ENCODE results near the gene LBX1.

LBX1 gene

DNA sequence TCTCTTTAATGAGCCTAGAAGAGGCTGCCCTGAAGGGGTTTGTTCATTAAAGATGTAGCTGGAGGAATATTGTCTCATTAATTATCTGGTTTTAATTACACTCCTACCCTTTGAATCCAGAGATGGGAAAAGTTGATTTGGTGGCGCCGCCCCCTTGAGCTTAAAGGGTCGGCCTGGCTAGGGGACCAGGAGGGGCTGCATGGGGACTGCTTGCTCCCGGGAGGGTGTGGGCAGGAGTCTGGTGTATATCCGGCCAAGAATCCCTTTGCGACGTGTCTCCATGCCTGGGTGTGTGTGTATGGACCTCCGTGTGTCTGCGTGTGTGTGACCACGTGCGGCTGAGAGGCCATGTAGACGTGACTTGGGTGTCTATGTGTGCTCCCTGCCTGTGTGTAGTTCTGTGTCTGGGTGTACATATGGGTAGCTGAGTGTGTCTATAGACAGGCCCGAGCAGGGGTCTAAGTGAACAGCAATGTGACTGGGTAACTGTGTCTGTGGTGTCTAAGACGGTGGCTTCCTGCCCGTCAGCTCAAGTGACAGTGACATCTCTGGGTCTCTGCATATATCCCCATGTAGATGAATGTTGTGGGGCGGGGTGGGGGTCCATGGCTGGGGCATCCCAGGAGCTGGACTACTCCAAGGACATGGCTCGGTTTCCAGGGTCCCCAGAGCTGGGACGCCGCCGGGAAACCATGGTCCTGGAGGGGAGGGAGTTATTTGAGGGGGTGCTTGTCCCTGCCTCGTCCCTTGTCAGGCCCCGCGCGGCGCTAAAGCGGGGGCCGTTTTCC is 10.7 kb downstream of the LBX1 start:
- Histone ChIP-seq H2AFZ (ENCODE audit: low read depth, low read length) (no peak overlapping the region), H2BK15ac (ENCODE audit: low read depth, poor library complexity, severe bottlenecking) (no peak overlapping the region), H3K4me3 (ENCODE audit: insufficient read depth in 1 of 2, low read depth in 1 of 2, low read length in 2 of 2) (no peak overlapping the region), H3K36me3 (ENCODE audit: control insufficient read depth in 1 of 2, insufficient read depth in 2 of 2, low read depth in 1 of 2, low read length in 2 of 2) (no peaks in the 10 kb centered on the region), H2BK12ac (ENCODE audit: low read length in 2 of 2) (no peak overlapping the region), H3K4ac (ENCODE audit: low read depth in 1 of 2, low read length in 2 of 2) (no peak overlapping the region), H3K4me1 (ENCODE audit: control insufficient read depth, insufficient read depth, low read depth, low read length) (peaks cover 24% of the 10 kb centered on the region), H3K18ac (ENCODE audit: low read depth in 1 of 2, low read length in 2 of 2) (no peak overlapping the region), H3K14ac (ENCODE audit: low read length in 2 of 2) (no peak overlapping the region), H3K27me3 (ENCODE audit: control insufficient read depth in 1 of 2, insufficient read depth in 1 of 2, low read length in 2 of 2) (peaks cover 97% of the 10 kb centered on the region in 2 experiments), H2BK120ac (ENCODE audit: low read depth, low read length) (no peak overlapping the region), H4K8ac (ENCODE audit: low read length) (no peak overlapping the region), H4K91ac (ENCODE audit: low read length) (no peak overlapping the region), H3K23ac (ENCODE audit: low read length in 2 of 2) (no peak overlapping the region), H2AK5ac (ENCODE audit: low read length, severe bottlenecking) (no peak overlapping the region), H3K9ac (ENCODE audit: low read length) (no peak overlapping the region), H3K27ac (ENCODE audit: low read length, poor library complexity, severe bottlenecking) (no peak overlapping the region), H3K9me3 (ENCODE audit: control insufficient read depth, low read length) (no peaks in the 10 kb centered on the region), H2BK5ac (ENCODE audit: low read depth, low read length, poor library complexity, severe bottlenecking) (no peak overlapping the region), H3K79me1 (replicated peaks; ENCODE audit: low read length, poor library complexity, severe bottlenecking) (no peaks in the 10 kb centered on the region), H3K4me2 (ENCODE audit: low read length, poor library complexity, severe bottlenecking) (no peak overlapping the region)
- 16% methylated on average over 27 of the region's 27 CpGs for WGBS
- DNase-seq, result no peak

DNA sequence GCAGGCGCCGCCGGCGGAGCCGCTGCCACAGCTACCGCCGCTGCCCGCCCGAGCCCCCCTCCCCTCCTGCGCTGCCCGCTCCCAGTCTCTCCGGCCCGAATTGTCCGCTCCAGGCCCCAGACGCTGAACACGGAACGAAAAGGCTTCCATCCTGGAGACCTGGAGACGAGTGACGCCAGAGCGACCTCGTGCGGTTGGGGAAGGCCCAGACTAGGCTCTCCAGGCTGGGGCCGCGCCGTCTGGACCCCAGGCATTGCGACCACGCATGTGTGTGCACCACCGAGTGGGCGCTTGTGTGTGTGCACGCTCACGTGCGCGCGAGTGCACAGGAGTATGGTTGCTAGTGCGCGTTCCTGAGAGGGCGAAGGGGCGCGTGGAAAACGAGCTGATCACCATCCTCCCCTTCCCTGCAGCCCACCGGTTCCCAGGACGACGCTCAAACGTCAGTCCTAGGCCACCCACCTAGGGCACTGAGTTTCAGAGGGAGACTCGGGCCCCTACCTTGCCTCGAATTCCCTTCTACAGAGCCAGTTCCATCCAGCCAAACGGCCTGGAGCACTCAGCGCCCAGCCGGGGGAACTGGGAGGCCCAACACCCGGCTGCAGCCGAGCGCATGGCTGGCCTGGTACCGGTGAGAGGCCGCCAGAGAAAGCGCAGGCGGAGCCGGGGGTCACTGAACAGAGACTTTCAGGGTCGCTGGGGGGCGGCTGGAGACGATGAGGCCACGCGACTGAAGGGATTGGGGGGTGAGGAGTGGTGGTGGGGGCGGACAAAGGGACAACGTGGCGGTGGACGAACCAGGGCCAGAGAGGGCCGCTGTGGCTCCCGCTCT is 11.6 kb downstream of the LBX1 start:
- Histone ChIP-seq H3K4me1 (ENCODE audit: control insufficient read depth, insufficient read depth, low read depth, low read length) (peaks cover 19% of the 10 kb centered on the region), H3K9me3 (ENCODE audit: control insufficient read depth, low read length) (no peaks in the 10 kb centered on the region), H4K8ac (ENCODE audit: low read length) (no peak overlapping the region), H3K9ac (ENCODE audit: low read length) (no peak overlapping the region), H4K91ac (ENCODE audit: low read length) (no peak overlapping the region), H2AFZ (ENCODE audit: low read depth, low read length) (no peak overlapping the region), H3K4me3 (ENCODE audit: insufficient read depth in 1 of 2, low read depth in 1 of 2, low read length in 2 of 2) (peak overlapping the region in 1 of 2 experiments; percentile 28), H2BK120ac (ENCODE audit: low read depth, low read length) (no peak overlapping the region), H2BK15ac (ENCODE audit: low read depth, poor library complexity, severe bottlenecking) (no peak overlapping the region), H3K4me2 (ENCODE audit: low read length, poor library complexity, severe bottlenecking) (peak overlapping the region; percentile 47), H3K79me1 (replicated peaks; ENCODE audit: low read length, poor library complexity, severe bottlenecking) (no peaks in the 10 kb centered on the region), H2BK12ac (ENCODE audit: low read length in 2 of 2) (no peak overlapping the region), H3K27me3 (ENCODE audit: control insufficient read depth in 1 of 2, insufficient read depth in 1 of 2, low read length in 2 of 2) (peaks cover 92 to 96% of the 10 kb centered on the region in 2 experiments), H3K36me3 (ENCODE audit: control insufficient read depth in 1 of 2, insufficient read depth in 2 of 2, low read depth in 1 of 2, low read length in 2 of 2) (no peaks in the 10 kb centered on the region), H2AK5ac (ENCODE audit: low read length, severe bottlenecking) (no peak overlapping the region), H3K18ac (ENCODE audit: low read depth in 1 of 2, low read length in 2 of 2) (no peak overlapping the region), H3K27ac (ENCODE audit: low read length, poor library complexity, severe bottlenecking) (no peak overlapping the region), H2BK5ac (ENCODE audit: low read depth, low read length, poor library complexity, severe bottlenecking) (no peak overlapping the region), H3K4ac (ENCODE audit: low read depth in 1 of 2, low read length in 2 of 2) (no peak overlapping the region), H3K23ac (ENCODE audit: low read length in 2 of 2) (no peak overlapping the region), H3K14ac (ENCODE audit: low read length in 2 of 2) (no peak overlapping the region)
- 3% methylated on average over 66 of the region's 68 CpGs for WGBS
- peak; percentile 46 for DNase-seq

DNA sequence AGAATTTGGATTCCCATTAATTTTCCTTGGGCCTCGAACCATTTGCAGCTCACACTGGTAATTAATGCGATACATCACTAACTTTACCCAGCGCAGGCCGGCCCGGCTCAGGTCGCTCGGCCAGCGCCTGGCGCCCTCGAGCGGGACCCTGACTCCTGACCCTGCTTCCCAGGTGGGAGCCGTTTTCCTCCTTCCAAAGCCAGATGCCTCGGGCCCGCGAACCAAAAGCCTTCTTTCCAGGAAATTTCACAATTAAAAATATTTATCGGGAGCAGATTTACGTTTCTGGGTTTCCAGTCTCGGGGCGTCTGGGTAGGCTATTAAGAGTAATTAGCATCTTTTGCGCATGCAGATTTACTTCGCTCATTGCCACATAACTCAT is 12.2 kb downstream of the LBX1 start:
- Histone ChIP-seq H2AK5ac (ENCODE audit: low read length, severe bottlenecking) (no peak overlapping the region), H3K4me2 (ENCODE audit: low read length, poor library complexity, severe bottlenecking) (peak overlapping the region; percentile 47), H3K18ac (ENCODE audit: low read depth in 1 of 2, low read length in 2 of 2) (no peak overlapping the region), H2AFZ (ENCODE audit: low read depth, low read length) (no peak overlapping the region), H2BK12ac (ENCODE audit: low read length in 2 of 2) (no peak overlapping the region), H2BK120ac (ENCODE audit: low read depth, low read length) (no peak overlapping the region), H3K14ac (ENCODE audit: low read length in 2 of 2) (no peak overlapping the region), H3K4me1 (ENCODE audit: control insufficient read depth, insufficient read depth, low read depth, low read length) (peaks cover 18% of the 10 kb centered on the region), H3K4ac (ENCODE audit: low read depth in 1 of 2, low read length in 2 of 2) (no peak overlapping the region), H2BK5ac (ENCODE audit: low read depth, low read length, poor library complexity, severe bottlenecking) (no peak overlapping the region), H4K8ac (ENCODE audit: low read length) (no peak overlapping the region), H3K36me3 (ENCODE audit: control insufficient read depth in 1 of 2, insufficient read depth in 2 of 2, low read depth in 1 of 2, low read length in 2 of 2) (no peaks in the 10 kb centered on the region), H2BK15ac (ENCODE audit: low read depth, poor library complexity, severe bottlenecking) (no peak overlapping the region), H3K4me3 (ENCODE audit: insufficient read depth in 1 of 2, low read depth in 1 of 2, low read length in 2 of 2) (no peak overlapping the region), H3K23ac (ENCODE audit: low read length in 2 of 2) (no peak overlapping the region), H3K9ac (ENCODE audit: low read length) (no peak overlapping the region), H3K27ac (ENCODE audit: low read length, poor library complexity, severe bottlenecking) (no peak overlapping the region), H4K91ac (ENCODE audit: low read length) (no peak overlapping the region), H3K9me3 (ENCODE audit: control insufficient read depth, low read length) (no peaks in the 10 kb centered on the region), H3K79me1 (replicated peaks; ENCODE audit: low read length, poor library complexity, severe bottlenecking) (no peaks in the 10 kb centered on the region), H3K27me3 (ENCODE audit: control insufficient read depth in 1 of 2, insufficient read depth in 1 of 2, low read length in 2 of 2) (peaks cover 91 to 96% of the 10 kb centered on the region in 2 experiments)
- no peak for DNase-seq
- 1% methylated on average over 15 of the region's 21 CpGs for WGBS
